Stimulated activated memory B cell treated with anti-CD40 and anti-IgM and Interleukin-4, amounts not matched to agents 10 μg/mL and 1 μg/mL and 100 μg/mL, for 72 hours (primary cell): ENCODE measurements around the gene NDUFAF2.

Experiments
- ATAC-seq: fragments of 150-1000 bp; cut with Tn5 transposase; 2 replicates; pipeline ENCODE4 v1.10.0; 2021
- H3K27ac Mint-ChIP-seq: one replicate; pipeline ENCODE4 v1.8.0; 2022; ENCODE audit warnings: mild to moderate bottlenecking, mixed read lengths
- H3K27me3 Mint-ChIP-seq: one replicate; pipeline ENCODE4 v1.8.0; 2022; ENCODE audit warnings: mixed read lengths
- H3K36me3 Mint-ChIP-seq: one replicate; pipeline ENCODE4 v1.8.0; 2022; ENCODE audit warnings: mixed read lengths
- H3K4me1 Mint-ChIP-seq: one replicate; pipeline ENCODE4 v1.8.0; 2022; ENCODE audit warnings: mixed read lengths
- H3K4me3 Mint-ChIP-seq: one replicate; pipeline ENCODE4 v1.8.0; 2022; ENCODE audit warnings: mild to moderate bottlenecking, moderate library complexity, mixed read lengths
- H3K9me3 Mint-ChIP-seq: one replicate; pipeline ENCODE4 v1.8.0; 2022; ENCODE audit warnings: mixed read lengths

The NDUFAF2 gene

DNA sequence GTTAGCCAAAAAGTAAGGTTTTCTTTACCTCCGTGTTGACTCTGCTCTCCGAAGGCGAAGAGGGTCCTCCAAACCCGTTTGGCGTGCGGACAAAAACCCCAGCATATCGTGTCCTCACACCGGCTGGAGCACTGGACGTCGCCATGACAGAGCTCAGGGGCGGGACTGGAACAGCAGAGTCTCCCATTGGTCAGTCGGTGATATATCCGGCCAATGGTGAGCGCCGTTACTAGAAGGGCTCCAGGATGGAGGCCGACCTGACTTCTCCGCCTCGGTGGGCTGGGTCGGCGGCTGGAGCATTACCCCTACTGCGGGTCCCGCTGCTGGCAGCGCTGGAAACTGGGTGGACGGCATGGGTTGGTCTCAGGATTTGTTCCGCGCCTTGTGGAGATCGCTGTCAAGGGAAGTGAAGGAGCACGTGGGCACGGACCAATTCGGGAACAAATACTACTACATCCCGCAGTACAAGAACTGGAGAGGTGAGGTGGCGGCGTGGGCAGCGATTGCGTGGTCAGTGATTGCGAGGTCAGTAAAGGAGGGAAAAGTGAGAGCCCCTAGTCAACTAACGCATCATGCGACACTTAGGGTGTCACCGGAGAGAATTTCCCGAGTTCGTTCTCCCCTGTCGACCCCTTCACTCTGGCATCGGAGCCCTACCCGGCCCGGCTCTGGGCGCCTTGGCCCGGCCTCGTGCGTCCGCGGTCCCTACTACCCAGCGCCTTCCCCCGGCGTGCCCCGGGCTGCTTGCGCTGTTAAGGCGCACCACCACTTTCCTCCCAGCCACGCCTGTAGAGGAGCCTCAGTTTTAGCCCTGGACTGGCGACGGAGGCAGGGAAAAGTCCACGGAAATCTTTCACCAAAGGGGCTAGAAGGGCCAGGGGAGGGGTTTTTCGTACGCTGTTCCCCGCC is at the start of gene NDUFAF2, which contains the start of gene ERCC8:
Gene NDUFAF2, plus strand, starts transcription at position 302 of the 909 bp plus-strand sequence. Its CDS starts 51 bp downstream, at position 353.
Gene ERCC8, minus strand, starts transcription at position 167 of the 909 bp plus-strand sequence. Its CDS starts 62 bp downstream, at position 105.
- H3K4me3 Mint-ChIP-seq = no peak within 1 kb of the TSS

GRCh38 chr5:60896991-60897390 is 48.0 kb upstream of the NDUFAF2 start:
- no peak overlapping the region for H3K4me3 Mint-ChIP-seq
- no peaks in the 10 kb centered on the region for H3K4me1 Mint-ChIP-seq
- peaks cover 60% of the 10 kb centered on the region for H3K36me3 Mint-ChIP-seq
- ATAC-seq = no peak
- H3K27me3 Mint-ChIP-seq = no peaks in the 10 kb centered on the region
- no peaks in the 10 kb centered on the region for H3K9me3 Mint-ChIP-seq
- H3K27ac Mint-ChIP-seq = no peak overlapping the region

More for the DNA sequence above, at the start of gene NDUFAF2, which contains the start of gene ERCC8:
- peaks cover 6% of the 10 kb centered on the region for H3K36me3 Mint-ChIP-seq
- no peak within 1 kb of the TSS for H3K27ac Mint-ChIP-seq
- peak; percentile 100 for ATAC-seq
- H3K4me1 Mint-ChIP-seq = peaks cover 17% of the 10 kb centered on the region
- peaks cover 3% of the 10 kb centered on the region for H3K9me3 Mint-ChIP-seq
- no peaks in the 10 kb centered on the region for H3K27me3 Mint-ChIP-seq

- Mint-ChIP-seq H3K36me3 (peaks cover 40% of the 10 kb centered on the region), H3K27ac (no peak overlapping the region), H3K4me1 (no peaks in the 10 kb centered on the region), H3K9me3 (no peaks in the 10 kb centered on the region), H3K27me3 (no peaks in the 10 kb centered on the region), H3K4me3 (no peak overlapping the region)
- no peak for ATAC-seq
Observed at GRCh38 chr5:60903356-60903755, 41.6 kb upstream of the NDUFAF2 start.

DNA sequence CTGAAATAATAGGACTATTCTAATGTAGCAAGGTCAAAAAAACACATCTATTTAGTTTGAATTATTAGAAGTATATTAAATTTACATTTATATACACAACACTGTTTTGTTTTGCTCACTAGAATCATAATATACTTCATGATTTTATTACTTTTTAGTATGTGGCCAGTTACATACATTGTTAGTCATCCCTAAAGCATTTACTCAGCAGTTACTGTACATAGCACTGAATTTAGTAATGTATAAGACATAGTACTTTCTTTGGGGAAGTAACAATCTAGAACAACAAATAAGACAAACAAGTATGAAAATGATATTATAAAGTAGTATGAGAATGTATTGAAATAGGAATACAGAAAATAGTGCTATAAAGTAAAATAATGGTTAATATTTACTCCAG is 28.4 kb upstream of the NDUFAF2 start:
- Mint-ChIP-seq H3K36me3 (peaks cover 58% of the 10 kb centered on the region), H3K27ac (no peak overlapping the region), H3K9me3 (peaks cover 4% of the 10 kb centered on the region), H3K4me1 (no peaks in the 10 kb centered on the region), H3K27me3 (no peaks in the 10 kb centered on the region), H3K4me3 (no peak overlapping the region)
- no peak for ATAC-seq

DNA sequence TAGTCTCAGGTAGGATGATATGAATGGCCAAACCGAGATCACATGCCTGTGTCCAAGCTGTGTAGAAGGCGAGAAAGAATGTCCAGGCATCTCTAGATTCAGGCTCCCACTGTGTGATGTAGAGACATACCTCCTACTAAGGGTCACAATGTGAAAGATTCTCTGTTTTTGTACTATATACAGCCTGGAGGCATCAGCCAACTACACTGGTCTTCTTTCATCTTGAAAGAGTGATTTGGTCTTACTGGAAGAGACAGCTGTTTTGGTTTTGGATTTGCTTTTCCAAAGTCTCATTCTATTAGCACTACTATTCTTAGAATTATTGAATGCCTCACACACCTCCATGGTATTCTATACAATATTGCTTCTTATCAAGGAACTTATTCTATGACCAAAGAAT is 26.5 kb upstream of the NDUFAF2 start:
- H3K4me3 Mint-ChIP-seq = no peak overlapping the region

GRCh38 chr5:60927450-60927849 is 17.6 kb upstream of the NDUFAF2 start:
- peaks cover 30% of the 10 kb centered on the region for H3K36me3 Mint-ChIP-seq
- H3K27ac Mint-ChIP-seq = no peak overlapping the region
- H3K4me3 Mint-ChIP-seq = no peak overlapping the region
- no peak for ATAC-seq
- H3K27me3 Mint-ChIP-seq = no peaks in the 10 kb centered on the region
- no peaks in the 10 kb centered on the region for H3K9me3 Mint-ChIP-seq
- H3K4me1 Mint-ChIP-seq = no peaks in the 10 kb centered on the region

More for the DNA sequence above, 26.5 kb upstream of the NDUFAF2 start:
- Mint-ChIP-seq H3K36me3 (peaks cover 58% of the 10 kb centered on the region), H3K9me3 (peaks cover 3% of the 10 kb centered on the region), H3K4me1 (no peaks in the 10 kb centered on the region), H3K27me3 (no peaks in the 10 kb centered on the region), H3K27ac (no peak overlapping the region)
- ATAC-seq = no peak

DNA sequence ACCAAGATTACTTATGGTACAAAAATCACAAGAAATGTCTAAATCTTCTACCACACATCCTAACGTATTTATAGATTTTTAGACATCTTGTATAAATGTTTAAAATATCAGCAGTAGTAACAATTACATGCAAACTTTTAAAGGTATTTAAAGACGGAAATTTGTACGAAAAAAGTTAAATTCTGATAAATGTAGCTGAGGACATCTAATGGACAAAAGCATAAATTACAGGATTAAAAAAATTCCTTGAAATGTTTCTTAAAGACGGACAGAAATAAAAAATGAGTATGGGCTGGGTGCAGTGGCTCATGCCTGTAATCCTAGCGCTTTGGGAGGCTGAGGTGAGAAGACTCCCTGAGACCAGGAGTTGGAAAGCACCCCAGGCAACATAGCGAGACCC is 16.0 kb upstream of the NDUFAF2 start:
- ATAC-seq = no peak
- Mint-ChIP-seq H3K4me1 (no peaks in the 10 kb centered on the region), H3K27ac (no peak overlapping the region), H3K27me3 (no peaks in the 10 kb centered on the region), H3K9me3 (no peaks in the 10 kb centered on the region), H3K36me3 (peaks cover 20% of the 10 kb centered on the region), H3K4me3 (no peak overlapping the region)

GRCh38 chr5:60943624-60944023 is 1.4 kb upstream of the NDUFAF2 start:
- Mint-ChIP-seq H3K9me3 (no peaks in the 10 kb centered on the region), H3K4me1 (peaks cover 14% of the 10 kb centered on the region), H3K27me3 (no peaks in the 10 kb centered on the region), H3K36me3 (no peaks in the 10 kb centered on the region), H3K27ac (no peak overlapping the region), H3K4me3 (no peak overlapping the region)
- ATAC-seq = no peak

DNA sequence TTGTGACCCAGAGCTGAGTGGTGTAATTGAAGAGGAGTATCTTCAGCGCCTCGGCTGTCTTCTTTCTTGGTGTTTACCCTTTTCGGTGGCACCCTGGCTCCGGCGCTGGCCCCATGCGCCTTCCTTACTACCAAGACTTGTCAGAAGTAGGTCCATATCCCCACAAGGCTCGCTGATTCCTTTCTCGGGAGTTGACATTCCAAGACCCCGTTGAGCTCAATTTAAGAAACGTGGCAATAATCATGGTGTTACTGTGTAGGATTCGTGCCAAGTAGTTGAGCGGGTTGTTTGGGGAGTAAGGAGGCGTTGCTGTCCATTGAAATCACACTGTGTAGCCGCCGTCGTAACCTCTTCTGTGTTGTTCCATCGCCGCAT is 795 bp downstream of the NDUFAF2 start:
- no peak overlapping the region for H3K4me3 Mint-ChIP-seq
- H3K27ac Mint-ChIP-seq = no peak overlapping the region
- peaks cover 10% of the 10 kb centered on the region for H3K36me3 Mint-ChIP-seq
- H3K4me1 Mint-ChIP-seq = peaks cover 23% of the 10 kb centered on the region
- ATAC-seq = peak; percentile 34
- H3K9me3 Mint-ChIP-seq = peaks cover 3% of the 10 kb centered on the region
- no peaks in the 10 kb centered on the region for H3K27me3 Mint-ChIP-seq

- Mint-ChIP-seq H3K27me3 (no peaks in the 10 kb centered on the region), H3K4me1 (peaks cover 33% of the 10 kb centered on the region), H3K9me3 (peaks cover 3% of the 10 kb centered on the region), H3K4me3 (no peak overlapping the region), H3K36me3 (peaks cover 12% of the 10 kb centered on the region), H3K27ac (no peak overlapping the region)
- ATAC-seq = no peak
Observed at GRCh38 chr5:60948738-60949137, 3.7 kb downstream of the NDUFAF2 start.

DNA sequence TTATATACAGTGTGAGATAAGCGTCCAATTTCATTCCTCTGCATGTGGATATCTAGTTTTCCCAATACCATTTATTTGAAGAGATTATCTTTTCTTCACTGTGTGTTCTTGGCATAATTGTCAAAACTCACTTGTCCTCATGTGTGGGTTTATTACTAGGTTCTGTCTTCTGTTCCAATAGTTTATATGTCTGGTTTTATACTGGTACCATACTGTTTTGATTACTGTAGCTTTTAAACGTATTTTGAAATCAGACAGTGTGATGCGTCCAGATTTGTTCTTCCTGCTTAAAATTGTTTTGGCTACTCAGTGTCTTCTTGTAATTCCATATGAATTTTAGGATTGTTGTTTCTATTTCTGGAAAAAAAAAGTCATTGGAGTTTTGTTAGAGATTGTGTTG is 10.2 kb downstream of the NDUFAF2 start:
- no peak for ATAC-seq
- Mint-ChIP-seq H3K4me3 (no peak overlapping the region), H3K9me3 (no peaks in the 10 kb centered on the region), H3K27ac (no peak overlapping the region), H3K36me3 (peaks cover 15% of the 10 kb centered on the region), H3K27me3 (no peaks in the 10 kb centered on the region), H3K4me1 (peaks cover 27% of the 10 kb centered on the region)

DNA sequence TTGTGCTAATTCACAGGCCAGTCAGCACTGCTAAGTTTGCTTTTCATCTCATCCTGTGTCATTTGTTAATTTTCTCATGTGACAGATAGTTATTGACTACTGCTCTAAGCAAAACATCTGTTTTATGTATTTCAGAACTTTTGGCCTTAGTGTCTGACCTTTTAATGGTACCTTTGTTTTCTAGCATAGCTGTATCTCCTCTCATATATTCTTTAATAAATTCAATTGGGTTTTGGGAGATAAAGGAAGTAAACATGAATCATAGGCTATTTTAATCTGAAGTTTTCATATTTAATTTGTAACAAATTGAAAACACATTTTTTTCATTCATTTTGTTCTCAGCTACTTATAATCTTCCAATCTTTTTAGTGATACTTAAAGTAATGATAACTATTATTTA is 13.1 kb downstream of the NDUFAF2 start:
- Mint-ChIP-seq H3K4me1 (peaks cover 12% of the 10 kb centered on the region), H3K36me3 (peaks cover 10% of the 10 kb centered on the region), H3K4me3 (no peak overlapping the region), H3K27ac (no peak overlapping the region), H3K9me3 (no peaks in the 10 kb centered on the region), H3K27me3 (no peaks in the 10 kb centered on the region)
- no peak for ATAC-seq

GRCh38 chr5:60958712-60959111 is 13.7 kb downstream of the NDUFAF2 start:
- H3K27ac Mint-ChIP-seq = no peak overlapping the region
- H3K9me3 Mint-ChIP-seq = no peaks in the 10 kb centered on the region
- H3K4me1 Mint-ChIP-seq = peaks cover 15% of the 10 kb centered on the region
- H3K27me3 Mint-ChIP-seq = no peaks in the 10 kb centered on the region
- H3K36me3 Mint-ChIP-seq = peaks cover 10% of the 10 kb centered on the region
- ATAC-seq = no peak
- no peak overlapping the region for H3K4me3 Mint-ChIP-seq

DNA sequence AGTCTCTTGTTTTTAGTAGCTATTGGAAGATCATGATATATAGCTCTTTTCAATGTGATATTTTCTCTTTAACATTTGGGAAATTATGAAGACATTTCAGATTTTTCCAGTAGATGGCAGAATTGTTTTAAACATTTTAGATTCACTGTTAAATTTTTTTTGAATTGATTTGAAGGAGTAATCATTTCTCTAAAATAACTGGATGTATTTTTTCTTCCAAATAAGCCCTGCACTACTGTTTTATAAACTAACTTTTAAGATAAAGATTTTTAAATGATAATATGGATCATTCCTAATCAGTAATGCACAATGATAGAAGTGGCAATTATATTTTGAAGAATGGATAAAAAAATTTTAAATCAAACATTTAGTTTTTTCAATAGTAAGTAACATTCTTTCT is 14.2 kb downstream of the NDUFAF2 start:
- no peak overlapping the region for H3K4me3 Mint-ChIP-seq
- H3K36me3 Mint-ChIP-seq = peaks cover 10% of the 10 kb centered on the region
- no peak overlapping the region for H3K27ac Mint-ChIP-seq
- no peak for ATAC-seq
- H3K9me3 Mint-ChIP-seq = no peaks in the 10 kb centered on the region
- H3K27me3 Mint-ChIP-seq = no peaks in the 10 kb centered on the region
- peaks cover 17% of the 10 kb centered on the region for H3K4me1 Mint-ChIP-seq

DNA sequence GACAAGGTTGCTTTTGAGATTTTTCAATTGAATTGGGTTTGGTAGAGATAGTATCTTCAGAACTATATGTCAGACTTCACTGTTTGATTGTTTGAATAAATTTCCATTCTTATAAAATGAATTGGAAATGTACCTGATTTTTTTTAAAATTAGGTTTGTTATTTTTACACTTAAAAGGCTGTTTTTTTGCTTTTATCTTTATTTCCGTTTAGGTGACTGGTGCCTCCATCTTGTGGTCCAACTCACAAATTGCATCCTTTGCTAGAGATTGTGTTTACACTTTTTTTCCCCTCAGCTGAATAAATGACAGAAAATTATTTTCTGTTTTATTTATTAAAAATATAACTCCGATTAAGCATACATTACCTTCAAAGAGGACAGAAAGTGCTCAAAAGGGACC is 15.6 kb downstream of the NDUFAF2 start:
- Mint-ChIP-seq H3K4me1 (peaks cover 17% of the 10 kb centered on the region), H3K27ac (no peak overlapping the region), H3K27me3 (no peaks in the 10 kb centered on the region), H3K36me3 (peaks cover 11% of the 10 kb centered on the region), H3K9me3 (no peaks in the 10 kb centered on the region), H3K4me3 (no peak overlapping the region)
- no peak for ATAC-seq

DNA sequence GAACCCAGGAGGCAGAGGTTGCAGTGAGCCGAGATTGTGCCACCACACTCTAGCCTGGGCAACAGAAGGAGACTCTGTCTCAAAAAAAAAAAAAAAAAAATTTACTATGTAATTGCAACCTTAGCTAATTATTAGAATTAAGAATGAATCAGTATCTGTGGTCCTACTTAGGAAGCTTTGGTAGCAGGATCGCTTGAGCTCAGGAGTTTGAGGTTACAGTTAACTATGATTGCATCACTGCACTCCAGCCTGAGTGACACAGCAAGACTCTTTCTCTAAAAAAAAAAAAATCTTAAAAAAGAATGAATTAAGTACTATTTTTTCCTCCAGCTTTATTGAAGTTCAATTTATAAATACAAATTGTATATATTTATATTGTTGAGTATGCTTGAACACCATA is 16.7 kb downstream of the NDUFAF2 start:
- no peak for ATAC-seq
- H3K27ac Mint-ChIP-seq = no peak overlapping the region
- no peak overlapping the region for H3K4me3 Mint-ChIP-seq
- peaks cover 9% of the 10 kb centered on the region for H3K9me3 Mint-ChIP-seq
- peaks cover 12% of the 10 kb centered on the region for H3K4me1 Mint-ChIP-seq
- peaks cover 21% of the 10 kb centered on the region for H3K36me3 Mint-ChIP-seq
- no peaks in the 10 kb centered on the region for H3K27me3 Mint-ChIP-seq
